ENCODE results near the gene GLRB.
"Not testable (repeated sequence)": the region's sequence is repeated elsewhere in the genome, so short reads cannot be mapped to it uniquely, and the experiment has no call there.

GLRB gene

DNA sequence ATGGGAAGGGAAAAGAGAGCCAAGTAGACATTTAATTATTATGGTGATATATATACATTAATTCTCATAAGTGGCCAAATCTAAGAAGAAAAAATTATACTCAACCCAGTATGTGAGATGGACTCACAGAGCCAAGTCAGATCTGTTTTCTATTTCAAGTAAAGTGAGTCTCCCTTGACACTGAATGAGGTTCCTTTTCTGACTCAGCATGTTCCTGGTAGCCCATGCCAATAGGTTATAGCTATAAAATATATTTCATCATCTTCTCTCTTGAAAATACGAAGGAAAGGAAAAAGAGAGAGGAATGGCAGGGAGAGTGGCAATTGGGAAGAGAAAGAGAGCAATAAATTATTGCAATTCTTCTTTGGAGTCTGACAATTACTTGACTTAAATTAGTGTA, 75.8 kb downstream of the GLRB start:
- DNase-seq (ENCODE audit: low read depth): no peak
- in situ Hi-C loops (cut with HindIII; ENCODE audit: low sequenced_read_pairs): no loop called here
- no peak overlapping the region for H3K4me3 ChIP-seq (ENCODE audit: low read depth, low read length)
- TF ChIP-seq CTCF (IDR thresholded peaks at IDR 0.05; ENCODE audit: low read depth, low read length, missing control alignments): no peak

GRCh38 chr4:157165935-157166610, 90.1 kb downstream of the GLRB start:
- in situ Hi-C loops (cut with HindIII; ENCODE audit: low sequenced_read_pairs): no loop called here
- H3K4me3 ChIP-seq (ENCODE audit: low read depth, low read length): no peak overlapping the region

GRCh38 chr4:157170321-157170720, 94.4 kb downstream of the GLRB start:
- no peak for DNase-seq (ENCODE audit: low read depth)
- in situ Hi-C loops (cut with HindIII; ENCODE audit: low sequenced_read_pairs): no loop called here
- H3K4me3 ChIP-seq (ENCODE audit: low read depth, low read length): no peak overlapping the region
- TF ChIP-seq CTCF (IDR thresholded peaks at IDR 0.05; ENCODE audit: low read depth, low read length, missing control alignments): no peak

More at GRCh38 chr4:157165935-157166610, 90.1 kb downstream of the GLRB start:
- no peak for DNase-seq (ENCODE audit: low read depth)
- TF ChIP-seq CTCF (IDR thresholded peaks at IDR 0.05; ENCODE audit: low read depth, low read length, missing control alignments): no peak

DNA sequence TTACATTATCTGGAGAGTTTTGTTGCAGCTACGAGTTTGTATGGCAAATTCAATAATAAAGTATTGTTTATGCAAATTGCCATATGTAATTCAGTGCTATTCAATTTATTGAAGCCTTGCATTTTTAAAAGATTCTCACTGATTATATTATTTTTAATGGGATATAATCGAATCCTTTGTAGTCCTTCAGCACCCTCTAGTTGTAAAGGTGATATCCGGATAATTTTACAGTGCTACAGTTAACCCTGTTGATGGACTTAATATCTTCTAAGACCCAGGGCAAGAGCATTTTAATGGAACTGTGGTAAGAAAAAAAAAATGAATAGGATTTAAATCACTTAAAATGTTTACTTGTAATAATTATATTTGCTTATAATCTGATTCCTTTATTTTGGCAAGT, 96.1 kb downstream of the GLRB start:
- H3K4me3 ChIP-seq (ENCODE audit: low read depth, low read length): no peak overlapping the region
- in situ Hi-C loops (cut with HindIII; ENCODE audit: low sequenced_read_pairs): no loop called here
- peak; percentile 21 for TF ChIP-seq CTCF (IDR thresholded peaks at IDR 0.05; ENCODE audit: low read depth, low read length, missing control alignments)
- DNase-seq (ENCODE audit: low read depth): peak; percentile 19

DNA sequence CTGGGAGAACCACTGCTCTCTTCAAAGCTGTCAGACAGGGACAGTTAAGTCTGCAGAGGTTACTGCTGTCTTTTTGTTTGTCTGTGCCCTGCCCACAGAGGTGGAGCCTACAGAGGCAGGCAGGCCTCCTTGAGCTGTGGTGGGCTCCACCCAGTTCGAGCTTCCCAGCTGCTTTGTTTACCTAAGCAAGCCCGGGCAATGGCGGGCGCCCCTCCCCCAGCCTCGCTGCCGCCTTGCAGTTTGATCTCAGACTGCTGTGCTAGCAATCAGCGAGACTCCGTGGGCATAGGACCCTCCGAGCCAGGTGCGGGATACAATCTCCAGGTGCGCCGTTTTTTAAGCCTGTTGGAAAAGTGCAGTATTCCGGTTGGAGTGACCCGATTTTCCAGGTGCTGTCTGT, 104.3 kb downstream of the GLRB start:
- in situ Hi-C loops (cut with HindIII; ENCODE audit: low sequenced_read_pairs); DNase-seq (ENCODE audit: low read depth); H3K4me3 ChIP-seq (ENCODE audit: low read depth, low read length): not testable (repeated sequence)

- in situ Hi-C loops (cut with HindIII; ENCODE audit: low sequenced_read_pairs): no loop called here
- no peak for TF ChIP-seq CTCF (IDR thresholded peaks at IDR 0.05; ENCODE audit: low read depth, low read length, missing control alignments)
- DNase-seq (ENCODE audit: low read depth): no peak
- no peak overlapping the region for H3K4me3 ChIP-seq (ENCODE audit: low read depth, low read length)
Measured at GRCh38 chr4:157184300-157184699, 108.3 kb downstream of the GLRB start.

- H3K4me3 ChIP-seq (ENCODE audit: low read depth, low read length): no peak overlapping the region
- in situ Hi-C loops (cut with HindIII; ENCODE audit: low sequenced_read_pairs): no loop called here
- no peak for DNase-seq (ENCODE audit: low read depth)
- TF ChIP-seq CTCF (IDR thresholded peaks at IDR 0.05; ENCODE audit: low read depth, low read length, missing control alignments): no peak
Measured at GRCh38 chr4:157185363-157185762, 109.4 kb downstream of the GLRB start.
